ENCODE results near the gene ADRB2.

DNA sequence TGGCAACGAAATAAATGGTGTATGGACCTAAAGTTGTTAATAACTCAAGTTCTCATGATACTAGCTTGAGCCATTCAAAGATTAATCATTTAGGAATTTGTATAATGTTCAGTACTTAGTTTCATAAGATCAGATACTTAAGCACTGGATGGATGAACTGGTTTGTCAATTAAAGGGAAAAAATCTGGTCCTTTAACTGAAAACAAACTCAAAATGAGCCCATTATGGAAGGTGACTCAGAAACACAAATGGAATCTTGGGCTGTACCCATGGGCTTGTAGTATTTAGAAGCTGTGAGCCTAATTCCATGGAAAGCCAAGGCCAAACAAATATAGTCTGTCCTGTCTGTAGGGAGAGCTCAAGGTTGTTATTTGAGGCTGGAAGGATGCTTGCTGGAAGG is 27.6 kb upstream of the ADRB2 start:
- TF ChIP-seq, protein P1, sequence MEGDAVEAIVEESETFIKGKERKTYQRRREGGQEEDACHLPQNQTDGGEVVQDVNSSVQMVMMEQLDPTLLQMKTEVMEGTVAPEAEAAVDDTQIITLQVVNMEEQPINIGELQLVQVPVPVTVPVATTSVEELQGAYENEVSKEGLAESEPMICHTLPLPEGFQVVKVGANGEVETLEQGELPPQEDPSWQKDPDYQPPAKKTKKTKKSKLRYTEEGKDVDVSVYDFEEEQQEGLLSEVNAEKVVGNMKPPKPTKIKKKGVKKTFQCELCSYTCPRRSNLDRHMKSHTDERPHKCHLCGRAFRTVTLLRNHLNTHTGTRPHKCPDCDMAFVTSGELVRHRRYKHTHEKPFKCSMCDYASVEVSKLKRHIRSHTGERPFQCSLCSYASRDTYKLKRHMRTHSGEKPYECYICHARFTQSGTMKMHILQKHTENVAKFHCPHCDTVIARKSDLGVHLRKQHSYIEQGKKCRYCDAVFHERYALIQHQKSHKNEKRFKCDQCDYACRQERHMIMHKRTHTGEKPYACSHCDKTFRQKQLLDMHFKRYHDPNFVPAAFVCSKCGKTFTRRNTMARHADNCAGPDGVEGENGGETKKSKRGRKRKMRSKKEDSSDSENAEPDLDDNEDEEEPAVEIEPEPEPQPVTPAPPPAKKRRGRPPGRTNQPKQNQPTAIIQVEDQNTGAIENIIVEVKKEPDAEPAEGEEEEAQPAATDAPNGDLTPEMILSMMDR (IDR thresholded peaks at IDR 0.05) = no peak
- TF ChIP-seq POLR2A (IDR thresholded peaks at IDR 0.05) = no peak
